Measurements from ENCODE around the gene TLCD5.
A peak's percentile ranks its signal among the peaks of the same experiment; 100 is the strongest.

Gene TLCD5

GRCh38 chr11:120334894-120335462, 9.9 kb downstream of the TLCD5 start (continued):
- peak; percentile 32; the same call in 1 of the 2 replicates for TF ChIP-seq CTCF (tag by site-specific recombination; IDR thresholded peaks at IDR 0.05)
- TF ChIP-seq WT1 (tag by site-specific recombination; IDR thresholded peaks at IDR 0.05) = peak; percentile 47; the same call in 1 of the 2 replicates
- TF ChIP-seq ZNF629 (tag by site-specific recombination; IDR thresholded peaks at IDR 0.05) = peak; percentile 99
- TF ChIP-seq ZNF830 (tag by site-specific recombination; IDR thresholded peaks at IDR 0.05; ENCODE audit: low read depth) = no peak
- TF ChIP-seq ZNF704 (tag by site-specific recombination; IDR thresholded peaks at IDR 0.05) = no peak
- peak; percentile 41; the same call in 1 of the 2 replicates for TF ChIP-seq PRDM10 (tag by site-specific recombination; IDR thresholded peaks at IDR 0.05)
- peak; percentile 65; the same call in 1 of the 2 replicates for TF ChIP-seq ZNF10 (tag by site-specific recombination; IDR thresholded peaks at IDR 0.05)
- no peak for TF ChIP-seq REST (tag by site-specific recombination; IDR thresholded peaks at IDR 0.05)
- TF ChIP-seq ZNF692 (tag by site-specific recombination; IDR thresholded peaks at IDR 0.05) = peak; percentile 74; the same call in 1 of the 2 replicates
- TF ChIP-seq ZNF596 (tag by site-specific recombination; IDR thresholded peaks at IDR 0.05) = 0 out of 2 replicates have a peak, but pooled peaks have one; percentile 22
- peak; percentile 95 for TF ChIP-seq SCRT2 (tag by site-specific recombination; IDR thresholded peaks at IDR 0.05)
- TF ChIP-seq PATZ1 (tag by site-specific recombination; IDR thresholded peaks at IDR 0.05) = peak; percentile 87
- TF ChIP-seq ZNF639 (tag by site-specific recombination; IDR thresholded peaks at IDR 0.05) = peak; percentile 95
- TF ChIP-seq FEZF1 (tag by site-specific recombination; IDR thresholded peaks at IDR 0.05) = peak; percentile 90
- peak; percentile 53; the same call in 1 of the 2 replicates for TF ChIP-seq ZNF391 (tag by site-specific recombination; IDR thresholded peaks at IDR 0.05; ENCODE audit: borderline replicate concordance, low read depth)
- TF ChIP-seq KLF1 (tag by site-specific recombination; IDR thresholded peaks at IDR 0.05) = no peak
- no peak for TF ChIP-seq ZNF157 (tag by site-specific recombination; IDR thresholded peaks at IDR 0.05)
- peak; percentile 63; the same call in 1 of the 2 replicates for TF ChIP-seq ZNF664 (tag by site-specific recombination; IDR thresholded peaks at IDR 0.05)
- TF ChIP-seq ELK4 (IDR thresholded peaks at IDR 0.05; ENCODE audit: borderline replicate concordance, low read depth, low read length) = no peak
- peak; percentile 61; the same call in 1 of the 2 replicates for TF ChIP-seq ZFP69B (tag by site-specific recombination; IDR thresholded peaks at IDR 0.05)
- TF ChIP-seq ZNF175 (tag by site-specific recombination; IDR thresholded peaks at IDR 0.05) = no peak
- no peak for TF ChIP-seq ZNF239 (tag by site-specific recombination; IDR thresholded peaks at IDR 0.05)

Measured in HEK293 (cell line).